Germinal center (tissue), 1 donor: ENCODE data around the gene TMEM258.

ENCODE experiments used
- DNase-seq: peaks from one replicate; pipeline ENCODE4 v3.0.0; 2012; ENCODE audit warnings: mixed read lengths, low spot score

Gene TMEM258

GRCh38 chr11:61757213-61757862, 35.1 kb downstream of the TMEM258 start:
- no peak for DNase-seq

- DNase-seq: no peak
These were observed 35.8 kb downstream of the TMEM258 start for GRCh38 chr11:61756452-61757212.

- no peak for DNase-seq
These were observed 36.3 kb downstream of the TMEM258 start for GRCh38 chr11:61756147-61756451.

GRCh38 chr11:61754534-61755482, 37.6 kb downstream of the TMEM258 start:
- DNase-seq: no peak

- DNase-seq: no peak
These were observed 38.7 kb downstream of the TMEM258 start for GRCh38 chr11:61753672-61754071.

GRCh38 chr11:61752925-61753521, 39.4 kb downstream of the TMEM258 start:
- DNase-seq: no peak

GRCh38 chr11:61752117-61752924, 40.1 kb downstream of the TMEM258 start, which contains the start of gene MYRF:
Gene MYRF (plus strand): TSS chr11:61752636. CDS start chr11:61752745, 109 bp downstream.
- peak; percentile 65 for DNase-seq

GRCh38 chr11:61751384-61751783, 41.0 kb downstream of the TMEM258 start:
- no peak for DNase-seq

GRCh38 chr11:61750631-61751273, 41.6 kb downstream of the TMEM258 start:
- DNase-seq: no peak

GRCh38 chr11:61749591-61750217, 42.7 kb downstream of the TMEM258 start:
- no peak for DNase-seq

- DNase-seq: no peak
These were observed 44.5 kb downstream of the TMEM258 start for GRCh38 chr11:61747967-61748285.

GRCh38 chr11:61747192-61747966, 45.0 kb downstream of the TMEM258 start:
- peak; percentile 67 for DNase-seq

GRCh38 chr11:61746442-61747191, 45.8 kb downstream of the TMEM258 start:
- DNase-seq: no peak

GRCh38 chr11:61745781-61746441, 46.5 kb downstream of the TMEM258 start:
- no peak for DNase-seq

- DNase-seq: no peak
These were observed 47.7 kb downstream of the TMEM258 start for GRCh38 chr11:61744609-61745156.

- DNase-seq: no peak
These were observed 48.2 kb downstream of the TMEM258 start for GRCh38 chr11:61744181-61744580.

- DNase-seq: no peak
These were observed 48.8 kb downstream of the TMEM258 start for GRCh38 chr11:61743486-61744095.

- DNase-seq: no peak
These were observed 50.0 kb downstream of the TMEM258 start for GRCh38 chr11:61742391-61742790.
